ENCODE measurements around the gene PARD3. TPM values are rescaled to one million over a fixed set of nuclear protein-coding genes. Genes with fewer than 3 reads are reported as not detected.

The PARD3 gene
- total RNA-seq, 1 experiment from 2014 or later: not detected

GRCh38 chr10:34413756-34414587 lies 401.1 kb downstream of the PARD3 start:
- no peak overlapping the region for H3K4me3 ChIP-seq (ENCODE audit: low read length)
- no peak overlapping the region for H3K9ac ChIP-seq (ENCODE audit: low read length)
- H3K4me2 ChIP-seq (ENCODE audit: low read depth, low read length, poor library complexity, severe bottlenecking): no peak overlapping the region
- no peak overlapping the region for H3K27ac ChIP-seq (ENCODE audit: low read length)
- no peaks in the 10 kb centered on the region for H3K9me3 ChIP-seq (ENCODE audit: low read length)
- H3K4me1 ChIP-seq (ENCODE audit: low read length): no peaks in the 10 kb centered on the region
- DNase-seq: no peak
- no peaks in the 10 kb centered on the region for H3K36me3 ChIP-seq (ENCODE audit: insufficient read depth, low read length)
- no peaks in the 10 kb centered on the region for H3K27me3 ChIP-seq (ENCODE audit: low read length)
- no peaks in the 10 kb centered on the region for H3K9me2 ChIP-seq (replicated peaks; ENCODE audit: insufficient read depth, low read length)
- H3K79me2 ChIP-seq (ENCODE audit: low read length): no peaks in the 10 kb centered on the region
- no peaks in the 10 kb centered on the region for H4K20me1 ChIP-seq (ENCODE audit: insufficient read depth, low read depth, low read length)
- no peak overlapping the region for H2AFZ ChIP-seq (ENCODE audit: low read length)

DNA sequence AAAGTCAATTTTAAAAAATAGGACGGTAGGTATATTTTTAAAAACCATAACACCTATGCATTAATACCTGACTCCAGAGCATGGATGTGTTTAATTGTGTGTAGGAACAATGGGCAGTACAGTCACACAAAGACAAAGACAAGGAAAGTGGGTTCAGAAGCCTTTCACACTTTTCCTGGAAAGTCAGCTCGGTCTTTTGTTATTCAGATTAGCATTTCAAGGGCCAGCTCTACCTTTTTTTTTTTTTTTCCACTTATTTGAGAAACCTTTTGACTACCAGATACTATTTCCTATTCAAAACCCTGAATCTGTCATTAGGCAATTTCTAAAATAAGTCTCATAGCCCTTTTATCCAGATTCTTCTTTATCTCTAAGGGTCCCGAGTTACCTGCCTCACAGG lies 401.9 kb downstream of the PARD3 start:
- Histone ChIP-seq H3K9ac (ENCODE audit: low read length) (no peak overlapping the region), H3K27me3 (ENCODE audit: low read length) (no peaks in the 10 kb centered on the region)

GRCh38 chr10:34408956-34409355 lies 406.1 kb downstream of the PARD3 start:
- Histone ChIP-seq H3K4me2 (ENCODE audit: low read depth, low read length, poor library complexity, severe bottlenecking) (no peak overlapping the region), H3K27ac (ENCODE audit: low read length) (no peak overlapping the region), H4K20me1 (ENCODE audit: insufficient read depth, low read depth, low read length) (no peaks in the 10 kb centered on the region), H2AFZ (ENCODE audit: low read length) (no peak overlapping the region), H3K36me3 (ENCODE audit: insufficient read depth, low read length) (no peaks in the 10 kb centered on the region), H3K4me1 (ENCODE audit: low read length) (no peaks in the 10 kb centered on the region), H3K9ac (ENCODE audit: low read length) (no peak overlapping the region), H3K27me3 (ENCODE audit: low read length) (no peaks in the 10 kb centered on the region), H3K9me2 (replicated peaks; ENCODE audit: insufficient read depth, low read length) (no peaks in the 10 kb centered on the region), H3K79me2 (ENCODE audit: low read length) (no peaks in the 10 kb centered on the region), H3K9me3 (ENCODE audit: low read length) (no peaks in the 10 kb centered on the region), H3K4me3 (ENCODE audit: low read length) (no peak overlapping the region)
- no peak for DNase-seq

More for the DNA sequence above, 401.9 kb downstream of the PARD3 start:
- Histone ChIP-seq H4K20me1 (ENCODE audit: insufficient read depth, low read depth, low read length) (no peaks in the 10 kb centered on the region), H2AFZ (ENCODE audit: low read length) (no peak overlapping the region), H3K4me1 (ENCODE audit: low read length) (no peaks in the 10 kb centered on the region), H3K9me2 (replicated peaks; ENCODE audit: insufficient read depth, low read length) (no peaks in the 10 kb centered on the region), H3K4me2 (ENCODE audit: low read depth, low read length, poor library complexity, severe bottlenecking) (no peak overlapping the region), H3K79me2 (ENCODE audit: low read length) (no peaks in the 10 kb centered on the region), H3K9me3 (ENCODE audit: low read length) (no peaks in the 10 kb centered on the region), H3K4me3 (ENCODE audit: low read length) (no peak overlapping the region), H3K36me3 (ENCODE audit: insufficient read depth, low read length) (no peaks in the 10 kb centered on the region), H3K27ac (ENCODE audit: low read length) (no peak overlapping the region)
- DNase-seq: no peak

GRCh38 chr10:34408381-34408780 lies 406.7 kb downstream of the PARD3 start:
- Histone ChIP-seq H3K4me3 (ENCODE audit: low read length) (no peak overlapping the region), H3K27ac (ENCODE audit: low read length) (no peak overlapping the region), H3K36me3 (ENCODE audit: insufficient read depth, low read length) (no peaks in the 10 kb centered on the region), H3K9me2 (replicated peaks; ENCODE audit: insufficient read depth, low read length) (no peaks in the 10 kb centered on the region), H3K79me2 (ENCODE audit: low read length) (no peaks in the 10 kb centered on the region), H3K27me3 (ENCODE audit: low read length) (no peaks in the 10 kb centered on the region), H2AFZ (ENCODE audit: low read length) (no peak overlapping the region), H3K4me2 (ENCODE audit: low read depth, low read length, poor library complexity, severe bottlenecking) (no peak overlapping the region), H3K4me1 (ENCODE audit: low read length) (no peaks in the 10 kb centered on the region), H3K9ac (ENCODE audit: low read length) (no peak overlapping the region), H3K9me3 (ENCODE audit: low read length) (no peaks in the 10 kb centered on the region), H4K20me1 (ENCODE audit: insufficient read depth, low read depth, low read length) (no peaks in the 10 kb centered on the region)
- no peak for DNase-seq

- H3K9me2 ChIP-seq (replicated peaks; ENCODE audit: insufficient read depth, low read length): no peaks in the 10 kb centered on the region
- no peaks in the 10 kb centered on the region for H3K4me1 ChIP-seq (ENCODE audit: low read length)
- no peak overlapping the region for H3K9ac ChIP-seq (ENCODE audit: low read length)
- no peaks in the 10 kb centered on the region for H3K36me3 ChIP-seq (ENCODE audit: insufficient read depth, low read length)
- no peak overlapping the region for H2AFZ ChIP-seq (ENCODE audit: low read length)
- H3K27me3 ChIP-seq (ENCODE audit: low read length): no peaks in the 10 kb centered on the region
- no peaks in the 10 kb centered on the region for H4K20me1 ChIP-seq (ENCODE audit: insufficient read depth, low read depth, low read length)
- no peak for DNase-seq
- H3K4me3 ChIP-seq (ENCODE audit: low read length): no peak overlapping the region
- H3K4me2 ChIP-seq (ENCODE audit: low read depth, low read length, poor library complexity, severe bottlenecking): no peak overlapping the region
- no peaks in the 10 kb centered on the region for H3K9me3 ChIP-seq (ENCODE audit: low read length)
- H3K27ac ChIP-seq (ENCODE audit: low read length): no peak overlapping the region
- no peaks in the 10 kb centered on the region for H3K79me2 ChIP-seq (ENCODE audit: low read length)
Measured at GRCh38 chr10:34407324-34407805, 407.7 kb downstream of the PARD3 start.

GRCh38 chr10:34406463-34407323 lies 408.4 kb downstream of the PARD3 start:
- no peak overlapping the region for H2AFZ ChIP-seq (ENCODE audit: low read length)
- H3K27me3 ChIP-seq (ENCODE audit: low read length): no peaks in the 10 kb centered on the region
- no peaks in the 10 kb centered on the region for H3K36me3 ChIP-seq (ENCODE audit: insufficient read depth, low read length)
- no peaks in the 10 kb centered on the region for H3K9me3 ChIP-seq (ENCODE audit: low read length)
- H3K4me3 ChIP-seq (ENCODE audit: low read length): no peak overlapping the region
- H3K4me2 ChIP-seq (ENCODE audit: low read depth, low read length, poor library complexity, severe bottlenecking): no peak overlapping the region
- H4K20me1 ChIP-seq (ENCODE audit: insufficient read depth, low read depth, low read length): no peaks in the 10 kb centered on the region
- H3K79me2 ChIP-seq (ENCODE audit: low read length): no peaks in the 10 kb centered on the region
- no peaks in the 10 kb centered on the region for H3K4me1 ChIP-seq (ENCODE audit: low read length)
- no peak for DNase-seq
- H3K9ac ChIP-seq (ENCODE audit: low read length): no peak overlapping the region
- no peaks in the 10 kb centered on the region for H3K9me2 ChIP-seq (replicated peaks; ENCODE audit: insufficient read depth, low read length)
- no peak overlapping the region for H3K27ac ChIP-seq (ENCODE audit: low read length)

DNA sequence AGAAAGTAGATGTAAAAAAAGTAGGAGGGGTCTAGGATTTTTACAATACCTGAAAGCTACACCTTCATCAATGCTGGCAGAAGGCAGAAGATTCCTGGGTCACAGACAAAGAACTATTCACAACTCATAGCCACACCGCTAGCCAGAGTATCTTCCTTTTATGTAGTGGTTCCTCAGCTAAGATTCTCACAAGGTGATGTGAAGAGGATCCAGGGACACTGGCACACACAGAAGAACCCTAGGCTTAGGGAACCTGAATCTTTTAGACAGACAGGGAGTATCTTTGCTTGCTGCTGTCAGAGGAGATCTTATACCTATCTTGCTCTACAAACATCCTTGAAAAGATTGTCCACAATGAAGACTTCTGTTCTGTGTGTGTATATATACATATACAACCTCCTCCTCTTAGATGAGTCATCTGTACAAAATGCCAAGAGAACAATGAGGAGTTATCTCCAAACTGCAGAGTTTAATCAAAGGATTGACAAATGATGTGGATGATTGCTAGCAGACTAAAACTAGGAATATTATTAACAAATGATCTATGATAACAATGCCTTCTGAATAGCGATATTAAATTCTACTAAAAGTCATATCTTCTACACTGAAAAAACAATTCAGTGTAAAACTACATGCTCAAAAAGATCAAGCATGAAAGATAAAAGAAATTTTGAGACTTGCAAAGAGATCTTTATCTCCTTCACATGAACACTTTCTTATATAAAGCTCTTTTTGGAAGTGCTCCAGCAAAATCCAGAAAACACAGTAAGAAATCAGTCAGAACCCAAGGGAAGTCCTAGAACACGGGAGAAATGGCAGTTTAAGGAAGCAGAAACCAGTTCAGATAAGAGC lies 409.3 kb downstream of the PARD3 start:
- no peak for DNase-seq
- no peak overlapping the region for H3K4me3 ChIP-seq (ENCODE audit: low read length)
- no peaks in the 10 kb centered on the region for H3K79me2 ChIP-seq (ENCODE audit: low read length)
- H3K4me1 ChIP-seq (ENCODE audit: low read length): no peaks in the 10 kb centered on the region
- no peak overlapping the region for H3K4me2 ChIP-seq (ENCODE audit: low read depth, low read length, poor library complexity, severe bottlenecking)
- H3K36me3 ChIP-seq (ENCODE audit: insufficient read depth, low read length): no peaks in the 10 kb centered on the region
- H4K20me1 ChIP-seq (ENCODE audit: insufficient read depth, low read depth, low read length): no peaks in the 10 kb centered on the region
- H3K27ac ChIP-seq (ENCODE audit: low read length): no peak overlapping the region
- H3K9me2 ChIP-seq (replicated peaks; ENCODE audit: insufficient read depth, low read length): no peaks in the 10 kb centered on the region
- no peaks in the 10 kb centered on the region for H3K9me3 ChIP-seq (ENCODE audit: low read length)
- H3K27me3 ChIP-seq (ENCODE audit: low read length): no peaks in the 10 kb centered on the region
- H3K9ac ChIP-seq (ENCODE audit: low read length): no peak overlapping the region
- H2AFZ ChIP-seq (ENCODE audit: low read length): no peak overlapping the region
